GM10847 (cell line): ENCODE data around the gene TCF7L1.

Source experiments
- POLR2A ChIP-seq: IDR thresholded peaks from 2 replicates; pipeline ENCODE4 v1.6.1; 2011; ENCODE audit not compliant: insufficient read length; ENCODE audit errors: extremely low read depth

Gene TCF7L1

GRCh38 chr2:85257970-85258605, 124.9 kb downstream of the TCF7L1 start:
- no peak for TF ChIP-seq POLR2A

DNA sequence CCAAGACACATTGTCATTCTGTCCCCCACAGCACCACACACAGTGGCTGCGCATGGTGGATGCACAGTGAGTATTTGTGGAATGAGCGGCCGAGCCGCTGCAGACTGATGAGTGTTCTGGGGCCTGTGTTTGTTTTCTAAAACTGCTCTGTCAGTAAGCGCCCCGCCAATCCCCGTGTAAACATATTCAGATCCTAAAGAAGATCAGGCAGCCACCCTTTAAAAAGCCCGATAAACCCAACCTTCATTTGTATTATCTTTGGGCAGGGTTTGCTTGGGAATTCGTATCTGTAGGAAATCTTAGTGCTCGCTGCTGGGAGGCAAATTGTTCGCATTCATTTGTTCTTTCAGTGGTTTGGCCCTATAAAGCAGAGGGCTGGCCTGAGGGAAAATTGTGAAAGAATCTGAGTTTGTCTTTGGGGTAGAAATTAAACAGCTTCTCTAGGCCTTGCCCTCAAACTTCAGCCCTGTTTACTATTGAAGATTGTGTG, 126.0 kb downstream of the TCF7L1 start:
- no peak for TF ChIP-seq POLR2A

GRCh38 chr2:85259879-85260278, 126.7 kb downstream of the TCF7L1 start:
- no peak for TF ChIP-seq POLR2A

DNA sequence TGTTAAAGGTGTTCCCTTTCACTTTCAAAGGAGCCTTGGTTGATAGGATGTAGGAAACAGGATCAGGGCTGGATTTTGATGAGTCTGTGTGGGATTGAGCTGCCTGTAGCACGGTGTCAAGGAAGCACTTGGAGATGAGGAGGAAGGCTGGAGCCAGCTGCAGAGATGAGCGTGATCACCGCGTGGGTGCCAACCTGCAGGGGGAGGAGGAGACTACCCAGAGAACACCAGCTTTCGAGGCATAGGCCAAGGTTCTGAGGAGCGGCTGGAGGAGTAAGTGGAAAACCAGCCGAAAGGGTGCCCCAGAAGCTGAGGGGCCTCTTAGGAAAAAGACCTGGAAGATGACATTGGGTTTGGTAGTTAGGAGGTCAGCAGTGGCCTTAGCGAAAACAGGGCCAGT, 130.4 kb downstream of the TCF7L1 start:
- no peak for TF ChIP-seq POLR2A

DNA sequence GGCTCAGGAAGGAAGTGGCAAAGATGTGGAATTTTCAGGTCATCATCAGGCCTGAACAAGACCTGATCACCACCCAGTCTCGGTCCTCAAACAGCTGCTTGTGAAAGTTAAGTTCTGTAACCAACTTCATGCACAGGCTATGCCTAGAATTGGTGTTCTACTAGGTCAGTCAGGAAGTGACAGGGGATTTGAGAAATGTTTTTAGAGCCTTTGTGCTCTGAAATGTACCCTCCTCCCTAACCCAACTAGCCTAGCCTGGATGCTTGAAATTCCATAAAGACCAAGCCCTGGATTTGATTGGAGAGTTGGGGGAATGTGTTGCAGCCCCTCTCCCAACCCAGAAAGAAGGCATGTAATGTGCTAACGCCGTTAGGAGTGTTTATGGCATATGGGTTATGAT, 131.3 kb downstream of the TCF7L1 start:
- no peak for TF ChIP-seq POLR2A

- TF ChIP-seq POLR2A, result no peak
Measured at GRCh38 chr2:85265304-85265703, 132.1 kb downstream of the TCF7L1 start.

DNA sequence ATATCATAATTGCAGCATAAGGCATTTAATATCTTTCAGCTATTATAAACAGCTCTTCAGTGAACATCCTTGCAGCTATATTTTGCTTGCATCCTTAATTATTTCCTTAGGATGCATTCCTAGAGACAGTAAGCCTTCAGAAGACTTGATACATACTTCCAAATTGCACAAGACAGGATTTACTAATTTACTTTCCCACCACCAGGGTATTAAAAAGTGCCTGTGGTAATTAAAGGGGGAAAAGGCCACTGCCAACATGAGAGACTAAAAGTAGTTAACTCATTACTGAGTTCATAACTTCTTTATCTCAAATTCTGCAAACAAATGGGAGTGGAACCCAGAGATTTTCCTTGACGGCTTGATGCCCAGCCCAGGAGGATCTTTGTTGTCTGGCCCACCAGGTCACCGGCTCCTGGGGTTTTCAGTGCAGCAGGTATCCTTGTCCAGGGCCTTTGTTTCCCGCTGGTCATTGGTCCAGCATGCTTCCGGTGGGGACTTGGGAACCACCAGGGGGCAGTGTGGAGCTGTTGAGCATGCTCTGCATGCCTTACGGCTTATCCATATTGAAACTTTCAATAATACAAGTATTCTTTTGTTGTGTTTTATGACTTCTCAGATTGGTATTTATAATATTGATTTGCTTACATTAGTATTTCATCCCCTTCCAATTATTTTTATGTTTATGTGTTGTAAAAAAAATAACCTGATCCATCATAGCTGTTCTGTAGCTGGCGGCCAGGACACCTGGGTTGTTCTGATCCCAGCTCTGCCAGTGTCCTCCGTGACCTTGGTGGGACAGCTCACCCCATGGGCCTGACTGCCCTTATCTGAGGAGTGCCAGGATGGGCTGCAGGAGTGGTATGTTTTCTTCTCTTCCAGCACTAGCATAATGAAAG, 133.2 kb downstream of the TCF7L1 start:
- TF ChIP-seq POLR2A, result no peak

DNA sequence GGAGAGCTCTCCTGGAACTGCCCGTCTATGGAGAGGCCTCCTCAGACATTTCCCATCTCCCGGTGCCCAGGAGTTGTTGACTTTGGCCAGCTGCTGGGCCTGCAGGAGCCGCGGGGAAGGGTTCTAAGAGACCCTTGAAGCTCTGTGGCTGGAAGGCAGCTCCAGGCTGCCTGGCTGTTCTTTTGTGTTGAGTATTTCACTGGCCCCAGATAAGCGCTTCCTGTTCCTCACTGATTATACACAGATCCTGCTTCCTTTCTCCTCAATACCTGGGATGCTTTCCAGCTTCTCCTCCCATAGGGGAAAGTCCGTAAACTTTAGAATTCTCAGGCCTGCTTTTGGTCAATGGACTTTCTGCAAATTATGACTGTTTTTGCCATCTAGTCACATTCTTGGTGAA, 136.8 kb downstream of the TCF7L1 start:
- TF ChIP-seq POLR2A, result no peak

- TF ChIP-seq POLR2A, result no peak
Measured at GRCh38 chr2:85272357-85272756, 139.2 kb downstream of the TCF7L1 start.

DNA sequence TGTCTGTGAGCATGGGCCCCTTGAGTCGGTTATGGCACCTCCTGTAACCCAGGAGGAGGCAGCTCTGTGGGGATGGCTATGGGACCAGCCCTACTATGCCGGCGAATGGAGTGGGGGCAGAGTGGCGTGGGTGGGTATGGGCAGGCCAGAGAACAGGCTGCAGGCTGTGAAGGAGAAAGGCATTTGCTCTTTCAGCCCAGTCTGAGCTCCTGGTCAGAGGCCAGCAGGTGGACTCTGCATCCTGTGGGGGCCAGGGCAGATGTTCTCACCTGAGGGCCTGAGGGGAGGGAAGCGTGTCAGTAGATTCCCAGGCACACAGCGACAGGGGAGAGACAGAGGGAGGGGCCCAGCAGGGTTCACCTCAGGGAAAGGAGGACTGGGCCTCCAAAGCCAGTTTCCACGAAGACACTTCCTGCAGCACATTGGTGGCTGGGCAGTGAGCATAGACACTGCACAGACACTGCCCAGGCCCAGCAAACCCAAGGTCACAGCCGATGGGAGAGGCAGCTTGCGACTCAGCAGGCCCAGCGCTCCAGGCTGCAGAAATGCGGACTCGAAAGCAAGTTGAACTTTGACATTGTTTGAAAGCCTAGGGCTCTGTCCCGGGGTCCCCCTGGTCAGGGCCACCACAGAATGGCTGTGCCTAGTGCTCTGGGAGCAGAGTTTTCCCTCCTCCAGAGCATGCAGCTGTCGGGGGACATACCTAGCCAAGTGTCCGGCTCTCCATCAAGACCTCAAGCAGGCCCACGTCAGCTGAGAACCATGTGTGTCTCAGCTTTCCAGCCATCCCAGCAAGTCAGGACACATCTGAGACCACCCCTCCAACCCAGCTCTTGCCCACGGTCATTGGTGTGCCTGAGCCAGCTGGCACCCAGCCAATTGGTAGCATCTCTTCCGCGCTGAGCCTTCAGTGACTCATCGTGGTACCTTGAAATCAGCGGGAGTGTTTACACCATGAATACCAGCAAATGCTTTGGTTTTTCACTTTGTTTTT, 140.8 kb downstream of the TCF7L1 start:
- TF ChIP-seq POLR2A, result no peak

DNA sequence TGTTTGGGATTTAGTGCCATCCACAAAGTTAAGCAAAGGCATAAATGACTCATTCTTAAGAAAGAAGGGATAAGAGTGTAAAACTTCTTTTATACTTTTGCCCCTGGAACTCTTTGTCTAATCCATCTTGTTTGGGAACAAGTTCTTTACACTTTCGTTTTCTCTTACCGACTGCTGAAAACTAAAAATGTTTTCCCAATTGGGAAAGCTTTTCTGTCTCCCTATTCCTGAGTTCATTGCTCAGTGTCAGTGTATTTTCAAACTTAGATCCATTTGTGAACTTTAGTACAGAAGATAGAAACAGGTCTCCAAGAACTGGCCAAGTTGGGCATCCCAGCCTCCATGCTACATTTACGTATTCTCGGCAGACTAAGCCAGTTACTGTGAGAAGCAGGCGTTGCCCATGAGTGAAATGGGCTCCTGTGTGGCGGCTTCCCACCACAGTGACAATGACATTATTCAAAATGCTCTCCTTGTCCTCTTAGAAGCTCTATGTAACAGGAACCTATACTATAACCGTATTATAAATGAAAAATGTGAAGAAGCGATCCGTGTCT, 142.9 kb downstream of the TCF7L1 start:
- TF ChIP-seq POLR2A, result no peak

DNA sequence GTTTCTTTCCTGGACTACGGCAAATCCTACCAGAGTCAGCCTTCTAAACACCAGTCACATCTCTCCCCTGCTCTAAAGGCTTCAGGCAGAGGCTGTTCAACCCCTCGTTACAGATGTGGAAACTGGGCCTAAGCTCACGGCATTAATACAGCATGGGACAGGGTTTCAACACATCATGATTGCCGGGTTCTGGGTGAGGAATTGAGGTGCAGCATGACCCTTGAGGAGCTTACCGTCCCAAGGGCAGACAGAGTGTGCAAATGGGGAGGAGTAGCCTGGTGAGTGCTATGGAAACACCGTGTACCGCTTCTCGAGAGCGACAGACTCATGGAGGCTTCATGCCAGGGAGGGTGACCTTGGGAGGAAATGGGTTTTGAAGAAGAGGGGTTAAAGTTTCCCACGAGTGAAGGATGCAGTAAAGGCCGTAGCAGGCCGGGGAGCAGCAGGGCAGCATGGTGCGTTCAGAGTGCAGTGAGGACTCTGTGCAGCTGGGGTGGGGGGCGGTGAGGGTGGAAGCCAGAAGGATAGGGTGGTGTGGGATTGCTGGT, 143.5 kb downstream of the TCF7L1 start:
- TF ChIP-seq POLR2A, result no peak

- TF ChIP-seq POLR2A, result no peak
Measured at GRCh38 chr2:85277416-85278158, 144.4 kb downstream of the TCF7L1 start.

DNA sequence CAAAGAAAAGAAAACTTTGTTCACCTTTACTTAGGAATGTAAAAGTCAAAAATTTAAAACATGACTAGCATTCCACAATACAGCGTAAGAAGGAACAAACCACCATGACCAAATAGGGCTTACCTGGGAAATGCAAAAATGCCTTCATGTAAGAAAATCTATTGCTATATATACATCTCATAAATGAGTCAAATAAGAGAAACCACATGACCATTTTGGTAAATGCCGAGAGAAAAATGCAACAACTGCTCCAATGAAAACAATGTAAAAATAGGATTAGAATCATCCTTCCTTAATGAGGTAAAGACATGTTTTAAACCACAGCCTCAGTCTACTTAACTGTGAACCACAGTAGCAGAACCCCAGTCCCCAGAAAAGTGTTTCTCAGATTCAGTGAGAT, 145.2 kb downstream of the TCF7L1 start:
- no peak for TF ChIP-seq POLR2A
